ENCODE data around the gene ASXL1.

DNA sequence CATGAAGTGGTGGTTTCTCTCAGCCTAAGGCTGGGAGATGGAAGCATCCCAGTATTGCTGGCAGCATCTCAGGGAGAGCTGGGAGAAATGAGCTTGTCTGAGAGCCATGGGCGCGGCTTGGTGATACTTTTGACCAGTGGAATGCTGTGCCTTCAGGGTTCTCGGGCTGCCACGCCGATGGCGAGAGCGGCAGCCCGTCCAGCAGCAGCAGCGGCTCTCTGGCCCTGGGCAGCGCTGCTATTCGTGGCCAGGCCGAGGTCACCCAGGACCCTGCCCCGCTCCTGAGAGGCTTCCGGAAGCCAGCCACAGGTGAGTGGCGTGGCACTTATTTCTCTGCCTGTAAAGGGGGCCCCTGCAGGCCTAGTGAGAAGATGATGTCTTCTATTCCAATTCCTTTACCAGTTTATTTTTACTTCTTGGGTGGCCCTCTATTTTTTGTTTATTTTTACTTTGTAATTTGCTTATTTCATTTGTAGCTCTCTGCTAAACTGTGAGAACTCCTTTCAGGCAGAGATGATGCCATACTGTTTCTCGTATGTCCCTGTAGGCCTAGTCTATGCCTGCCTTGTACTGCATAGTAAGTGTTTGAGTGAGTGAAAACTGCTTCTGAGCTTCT, 71.7 kb downstream of the ASXL1 start:
- TF ChIP-seq, protein P1, sequence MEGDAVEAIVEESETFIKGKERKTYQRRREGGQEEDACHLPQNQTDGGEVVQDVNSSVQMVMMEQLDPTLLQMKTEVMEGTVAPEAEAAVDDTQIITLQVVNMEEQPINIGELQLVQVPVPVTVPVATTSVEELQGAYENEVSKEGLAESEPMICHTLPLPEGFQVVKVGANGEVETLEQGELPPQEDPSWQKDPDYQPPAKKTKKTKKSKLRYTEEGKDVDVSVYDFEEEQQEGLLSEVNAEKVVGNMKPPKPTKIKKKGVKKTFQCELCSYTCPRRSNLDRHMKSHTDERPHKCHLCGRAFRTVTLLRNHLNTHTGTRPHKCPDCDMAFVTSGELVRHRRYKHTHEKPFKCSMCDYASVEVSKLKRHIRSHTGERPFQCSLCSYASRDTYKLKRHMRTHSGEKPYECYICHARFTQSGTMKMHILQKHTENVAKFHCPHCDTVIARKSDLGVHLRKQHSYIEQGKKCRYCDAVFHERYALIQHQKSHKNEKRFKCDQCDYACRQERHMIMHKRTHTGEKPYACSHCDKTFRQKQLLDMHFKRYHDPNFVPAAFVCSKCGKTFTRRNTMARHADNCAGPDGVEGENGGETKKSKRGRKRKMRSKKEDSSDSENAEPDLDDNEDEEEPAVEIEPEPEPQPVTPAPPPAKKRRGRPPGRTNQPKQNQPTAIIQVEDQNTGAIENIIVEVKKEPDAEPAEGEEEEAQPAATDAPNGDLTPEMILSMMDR (IDR thresholded peaks at IDR 0.05 in 2 of 3, conservative IDR thresholded peaks at IDR 0.05 in 1 of 3; ENCODE audit: borderline replicate concordance in 1 of 3, insufficient read depth in 1 of 3, low read depth in 2 of 3, low read length in 2 of 3) = no peak
- TF ChIP-seq CEBPB (IDR thresholded peaks at IDR 0.05; ENCODE audit: low read depth) (no peak), ZFX (IDR thresholded peaks at IDR 0.05) (no peak), POLR2AphosphoS5 (IDR thresholded peaks at IDR 0.05; ENCODE audit: low read depth, low read length) (no peak), POLR2A (IDR thresholded peaks at IDR 0.05; ENCODE audit: borderline replicate concordance, extremely low read depth, insufficient read depth, insufficient read length) (no peak), EZH2phosphoT487 (IDR thresholded peaks at IDR 0.05; ENCODE audit: borderline replicate concordance) (no peak)
